Stimulated activated CD8-positive, alpha-beta memory T cell treated with anti-CD3 and anti-CD28 coated beads, Interleukin-15, amount 100 ng/mL, for 4 hours (primary cell): ENCODE measurements around the gene SDK2.

ENCODE experiments used
- DNase-seq, 2 donors: peaks; one replicate each; pipeline ENCODE4 v3.0.0-alpha.2; 2020; ENCODE audit warnings: low read depth in 2 of 2

The SDK2 gene

GRCh38 chr17:73508931-73509605 lies 135.2 kb downstream of the SDK2 start:
- no peak for DNase-seq

- DNase-seq = no peak
Measured at GRCh38 chr17:73508057-73508930, 136.0 kb downstream of the SDK2 start.

DNA sequence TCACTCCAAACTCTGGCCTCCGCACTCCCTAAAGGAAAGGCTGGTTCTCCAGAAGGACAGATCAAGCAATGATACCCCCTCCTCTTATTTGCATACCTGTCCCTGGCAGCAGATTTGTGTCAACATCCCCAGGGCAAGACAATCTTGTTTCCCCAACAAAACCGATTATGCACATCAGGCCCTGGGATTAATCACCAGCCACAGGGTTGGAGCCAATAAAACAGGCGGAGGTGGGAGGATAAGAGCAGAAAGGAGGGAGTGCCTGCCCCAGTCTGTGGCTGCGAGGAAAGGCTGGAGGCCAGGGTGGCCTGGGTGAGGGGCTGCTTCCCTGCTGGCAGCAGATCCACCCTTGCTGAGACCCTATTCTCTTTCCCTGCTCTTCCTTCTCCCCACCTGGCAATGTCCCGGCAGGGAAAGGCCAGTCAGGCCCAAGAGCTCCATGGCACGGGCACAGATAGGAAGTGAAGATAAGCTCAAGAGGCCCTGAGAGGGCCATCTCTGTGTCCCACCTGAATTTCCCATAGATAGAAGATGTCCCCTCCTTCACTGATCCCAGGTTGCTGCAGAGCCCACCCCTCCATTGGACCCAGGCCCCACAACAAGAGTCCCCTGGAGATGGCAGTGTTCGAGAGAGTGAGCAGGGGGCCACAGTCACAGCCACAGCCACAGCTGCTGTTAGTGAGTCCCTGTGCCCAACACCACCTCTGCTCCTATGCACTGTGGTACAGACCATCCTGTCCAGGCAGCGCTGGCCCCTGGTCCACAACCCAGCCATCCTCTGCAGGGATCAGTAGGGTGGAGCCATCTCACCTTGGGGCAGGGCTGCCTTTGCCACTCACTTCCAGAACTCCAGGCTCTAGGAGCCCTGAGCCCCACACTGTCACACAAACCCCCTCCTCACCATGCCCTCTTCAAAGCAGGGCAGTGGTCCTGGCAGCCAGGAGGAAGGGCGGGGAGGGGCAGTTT lies 137.5 kb downstream of the SDK2 start:
- no peak for DNase-seq

- no peak for DNase-seq
Measured at GRCh38 chr17:73503560-73503959, 140.7 kb downstream of the SDK2 start.

- DNase-seq = no peak
Measured at GRCh38 chr17:73500414-73500999, 143.7 kb downstream of the SDK2 start.

DNA sequence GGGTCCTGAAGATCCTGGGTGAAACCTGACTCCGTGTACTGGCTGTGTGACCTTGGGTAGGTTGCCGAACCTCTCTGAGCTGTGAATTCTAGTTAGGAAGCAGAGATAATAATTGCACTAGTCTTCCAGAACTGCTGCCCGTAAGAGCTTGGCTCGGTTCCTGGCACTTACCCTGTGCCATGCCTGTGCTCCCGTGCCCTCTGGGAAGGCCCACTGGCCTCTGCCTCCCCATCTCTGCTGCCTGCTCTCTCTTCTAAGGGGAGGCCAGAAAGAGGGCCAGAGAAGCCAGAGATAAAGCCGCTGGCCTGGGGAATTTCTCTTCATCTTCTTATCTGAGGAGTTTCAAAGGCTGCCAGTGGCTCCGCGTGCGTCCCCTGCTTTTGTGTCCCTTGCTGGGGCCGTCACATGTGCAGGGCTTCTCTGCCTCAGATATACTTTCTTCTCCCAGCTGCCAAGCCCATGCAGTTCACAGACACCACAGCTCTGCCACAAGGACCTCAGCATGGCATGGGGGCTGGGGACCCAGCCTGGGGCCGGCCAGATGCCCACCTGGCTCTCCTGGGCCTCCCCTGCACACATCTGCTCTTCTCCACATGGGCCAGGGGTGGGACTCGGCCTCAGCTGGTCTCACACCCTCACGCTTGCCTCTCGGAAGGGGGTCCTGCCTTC lies 145.2 kb downstream of the SDK2 start:
- DNase-seq = no peak

DNA sequence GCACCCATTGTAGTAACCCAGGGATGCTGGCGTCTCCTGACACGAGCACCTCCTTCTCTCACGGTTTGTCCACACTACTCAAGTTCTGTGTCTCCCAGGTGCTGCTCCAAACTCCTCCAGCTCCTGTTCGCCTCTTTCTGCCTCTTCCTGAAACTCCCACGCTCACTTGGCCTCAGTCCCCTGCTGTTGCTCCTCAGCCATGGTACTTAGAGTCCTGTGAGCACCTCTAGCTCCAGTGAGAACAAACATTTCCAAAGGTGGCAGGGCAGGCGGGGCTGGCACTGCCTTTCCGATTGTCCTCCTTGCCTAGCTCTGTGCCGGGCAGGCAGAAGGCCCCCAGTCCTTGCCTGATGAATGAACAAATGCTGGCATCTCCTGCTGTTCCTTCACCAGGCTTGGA lies 146.1 kb downstream of the SDK2 start:
- no peak for DNase-seq

- DNase-seq = no peak
Measured at GRCh38 chr17:73497721-73498120, 146.5 kb downstream of the SDK2 start.

GRCh38 chr17:73496232-73496631 lies 148.0 kb downstream of the SDK2 start:
- no peak for DNase-seq

- no peak for DNase-seq
Measured at GRCh38 chr17:73495641-73496040, 148.6 kb downstream of the SDK2 start.

DNA sequence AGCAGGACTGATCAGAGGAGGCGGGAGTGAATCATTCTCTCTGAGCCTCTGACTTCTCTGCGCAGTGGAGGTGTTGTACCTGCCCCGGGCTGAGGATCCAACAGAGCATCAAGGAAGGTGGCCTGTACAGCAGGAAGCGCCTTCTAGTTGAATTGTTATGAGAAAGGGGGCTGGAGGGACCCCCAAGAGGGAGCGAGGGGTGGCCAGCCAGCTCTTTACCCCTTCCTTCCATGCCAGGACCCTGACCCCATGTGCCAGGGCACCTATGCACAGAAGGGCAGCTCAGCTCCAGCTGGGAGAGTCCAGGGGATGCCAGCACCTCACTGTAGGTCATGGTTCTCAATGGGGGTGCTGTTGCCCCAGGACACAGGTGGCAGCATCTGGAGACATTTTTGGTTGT lies 149.3 kb downstream of the SDK2 start:
- no peak for DNase-seq

GRCh38 chr17:73493956-73494926 lies 150.0 kb downstream of the SDK2 start:
- no peak for DNase-seq

- no peak for DNase-seq
Measured at GRCh38 chr17:73492821-73493814, 151.1 kb downstream of the SDK2 start.

DNA sequence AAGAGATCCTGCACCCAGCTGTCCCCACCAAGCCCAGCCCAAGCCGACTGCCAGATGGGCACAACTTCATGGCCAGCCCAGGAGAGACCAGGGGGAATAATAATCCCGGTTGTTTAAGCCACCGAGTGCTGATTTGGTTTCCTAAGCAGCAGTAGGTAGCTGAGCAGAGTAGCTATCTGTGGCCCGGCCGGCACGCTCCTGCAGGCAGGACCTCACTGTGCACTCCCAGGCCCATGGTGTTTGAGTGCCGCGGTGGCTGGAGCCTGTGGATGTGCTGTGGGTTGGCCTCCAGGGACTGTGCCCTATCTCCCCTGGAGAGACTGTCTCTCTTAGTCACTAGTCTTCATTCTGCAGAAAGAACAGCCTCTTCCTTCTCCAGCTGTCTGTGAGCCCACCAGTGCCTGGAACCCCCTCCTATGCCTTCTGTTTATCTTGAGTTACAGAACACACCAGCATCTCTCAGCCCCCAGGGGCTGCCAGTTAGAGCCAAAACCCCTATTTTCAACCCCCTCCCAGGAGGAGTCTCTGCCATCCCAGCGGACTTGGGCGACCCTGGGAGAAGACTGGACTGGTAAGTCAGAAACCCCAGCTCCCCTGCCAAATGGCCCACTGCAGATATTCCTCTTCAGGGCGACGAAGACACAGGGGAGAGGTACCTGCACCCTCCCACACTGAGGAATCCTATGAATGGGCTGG lies 152.0 kb downstream of the SDK2 start:
- no peak for DNase-seq

DNA sequence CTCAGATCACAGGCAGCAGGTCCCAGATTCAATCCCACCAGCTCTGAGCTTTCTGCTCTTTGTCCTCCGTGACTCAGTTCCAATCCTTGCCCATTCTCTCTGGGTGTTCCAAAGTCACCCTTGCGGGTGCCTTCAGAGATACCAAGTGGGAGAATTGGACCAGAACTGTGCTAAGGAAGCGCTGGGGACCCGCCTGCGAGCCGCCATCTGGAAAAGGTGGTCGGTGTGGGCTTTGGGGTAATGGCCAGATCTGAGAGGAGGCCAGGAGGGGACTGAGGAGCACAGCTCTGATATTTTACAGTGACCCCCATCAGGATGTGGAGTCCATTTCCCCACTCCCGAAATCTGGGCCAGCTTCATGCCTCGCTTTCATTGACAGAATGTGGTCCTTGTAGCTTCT lies 152.6 kb downstream of the SDK2 start:
- no peak for DNase-seq

DNA sequence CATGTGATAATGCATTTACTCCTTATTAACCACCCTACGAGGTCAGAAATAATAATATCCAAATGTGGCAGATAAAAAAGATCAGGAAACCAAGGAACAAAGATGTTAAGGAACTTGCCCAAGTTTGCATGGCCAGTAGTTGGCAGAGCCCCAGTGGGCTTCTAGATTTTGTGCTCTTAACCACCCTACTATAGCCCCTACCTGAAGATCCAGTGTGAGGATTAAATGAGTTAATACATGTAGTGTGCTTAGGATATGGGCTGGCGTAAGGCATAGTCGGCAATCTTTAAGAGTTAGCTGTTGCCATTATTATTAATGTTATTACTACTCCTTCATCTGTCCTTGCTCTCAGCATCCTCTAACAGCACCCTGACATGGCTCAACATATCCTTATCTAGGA lies 153.4 kb downstream of the SDK2 start:
- no peak for DNase-seq

GRCh38 chr17:73489991-73490390 lies 154.3 kb downstream of the SDK2 start:
- no peak for DNase-seq

GRCh38 chr17:73489333-73489732 lies 154.9 kb downstream of the SDK2 start:
- no peak for DNase-seq
